Measurements from ENCODE around the gene PRKG1. TPM values are rescaled to one million over a fixed set of nuclear protein-coding genes. Genes with fewer than 3 reads are reported as not detected.

The PRKG1 gene
- total RNA-seq, 1 experiment from 2014 or later = 10.4 TPM

GRCh38 chr10:51406581-51406980, 332.3 kb downstream of the PRKG1 start:
- no peaks in the 10 kb centered on the region for H3K36me3 Mint-ChIP-seq (ENCODE audit: insufficient read depth in 1 of 3, low read depth in 3 of 3)
- H2AFZ ChIP-seq (ENCODE audit: low read length) = no peak overlapping the region
- no peak overlapping the region for H3K18ac ChIP-seq (ENCODE audit: insufficient read length, low read depth, low read length)
- H2BK12ac ChIP-seq (ENCODE audit: insufficient read length, low read depth, low read length) = no peak overlapping the region
- no peak overlapping the region for H2BK15ac ChIP-seq (ENCODE audit: low read depth, low read length)
- WGBS (ENCODE audit: extremely low coverage, insufficient read length, low lambda C conversion rate) = no CpG with 5 or more reads among the region's 6 CpGs
- H3K9me3 Mint-ChIP-seq = no peaks in the 10 kb centered on the region
- H3K27me3 ChIP-seq (ENCODE audit: insufficient read depth, low read length) = no peaks in the 10 kb centered on the region
- H4K91ac ChIP-seq (ENCODE audit: insufficient read length, low read depth, low read length) = no peak overlapping the region
- no peak overlapping the region for H3T11ph ChIP-seq (ENCODE audit: low read length)
- H3K4me3 Mint-ChIP-seq = no peak overlapping the region
- no peak overlapping the region for H2BK20ac ChIP-seq (ENCODE audit: low read depth, low read length, poor library complexity, severe bottlenecking)
- no peak overlapping the region for H2AK5ac ChIP-seq (ENCODE audit: insufficient read length, low read length)
- no peak for DNase-seq
- no peak overlapping the region for H3K9ac ChIP-seq (ENCODE audit: extremely low read depth, insufficient read length, low read length)
- H3K27ac Mint-ChIP-seq = no peak overlapping the region
- H3K4me1 ChIP-seq (ENCODE audit: insufficient read depth, low read length) = no peaks in the 10 kb centered on the region; the same call in 1 of the 2 replicates
- H3K27me3 Mint-ChIP-seq (ENCODE audit: low read depth) = no peaks in the 10 kb centered on the region
- no peak overlapping the region for H2BK5ac ChIP-seq (ENCODE audit: insufficient read length, low read length)
- no peak overlapping the region for H3K56ac ChIP-seq (ENCODE audit: insufficient read length, low read depth, low read length)
- H3K4me2 ChIP-seq (ENCODE audit: insufficient read depth, insufficient read length, low read length) = no peak overlapping the region
- no peaks in the 10 kb centered on the region for H4K20me1 ChIP-seq (ENCODE audit: control insufficient read depth, insufficient read depth, insufficient read length)
- no peaks in the 10 kb centered on the region for H3K79me2 ChIP-seq (ENCODE audit: insufficient read depth, low read length)
- no peak overlapping the region for H4K8ac ChIP-seq (replicated peaks; ENCODE audit: insufficient read length, low read depth, low read length)
- H2BK120ac ChIP-seq (ENCODE audit: low read depth, low read length, poor library complexity, severe bottlenecking) = no peak overlapping the region
- no peak overlapping the region for H3K4ac ChIP-seq (ENCODE audit: low read depth, low read length)
- H3K23ac ChIP-seq (ENCODE audit: insufficient read length, low read depth, low read length) = no peak overlapping the region
- no peak overlapping the region for H3K27ac ChIP-seq (ENCODE audit: insufficient read length, low read depth, low read length)
- no peaks in the 10 kb centered on the region for H3K23me2 ChIP-seq (ENCODE audit: insufficient read length, low read depth, low read length, poor library complexity, severe bottlenecking)
- H4K5ac ChIP-seq (ENCODE audit: insufficient read length, low read depth, low read length) = no peak overlapping the region
- peaks cover 11% of the 10 kb centered on the region in 2 experiments for H3K4me1 Mint-ChIP-seq
- TF ChIP-seq CTCF (conservative IDR thresholded peaks at IDR 0.05) = no peak
- H3K79me1 ChIP-seq (ENCODE audit: insufficient read depth, low read depth, low read length, poor library complexity, severe bottlenecking) = no peaks in the 10 kb centered on the region
- no peak overlapping the region for H3K14ac ChIP-seq (ENCODE audit: insufficient read depth, low read length)
- H3K9me3 ChIP-seq (ENCODE audit: control insufficient read depth, low read depth, low read length) = no peaks in the 10 kb centered on the region

Data from H9 (cell line).